NCI-H2029 treated with DMSO at 0.1 percent for 48 hours (cell line): Measurements from ENCODE around the gene MYOCD.

Experiments used
- DNase-seq: peaks from one replicate; lab custom pipeline; 2025; lab: John Stamatoyannopoulos, UW

The MYOCD gene

GRCh38 chr17:12756786-12757185, 91.1 kb downstream of the MYOCD start:
- no peak for DNase-seq

- no peak for DNase-seq
These were observed 93.4 kb downstream of the MYOCD start for GRCh38 chr17:12759090-12759489.

- DNase-seq: no peak
These were observed 99.9 kb downstream of the MYOCD start for GRCh38 chr17:12765548-12765947.

- DNase-seq: no peak
These were observed 102.6 kb downstream of the MYOCD start for GRCh38 chr17:12768255-12768654.

GRCh38 chr17:12769981-12770380, 104.3 kb downstream of the MYOCD start:
- DNase-seq: no peak

GRCh38 chr17:12773153-12773552, 107.5 kb downstream of the MYOCD start:
- DNase-seq: no peak

GRCh38 chr17:12789075-12789480, 123.4 kb downstream of the MYOCD start:
- no peak for DNase-seq

- no peak for DNase-seq
These were observed 124.0 kb downstream of the MYOCD start, which contains the start of gene ARHGAP44 for GRCh38 chr17:12789481-12790248. Gene ARHGAP44 (plus strand): TSS chr17:12789498. CDS start chr17:12789839, 341 bp downstream.

- DNase-seq: no peak
These were observed 124.8 kb downstream of the MYOCD start for GRCh38 chr17:12790249-12791106.

GRCh38 chr17:12794919-12795532, 129.3 kb downstream of the MYOCD start:
- no peak for DNase-seq

GRCh38 chr17:12800855-12801365, 135.2 kb downstream of the MYOCD start:
- DNase-seq: no peak

GRCh38 chr17:12806630-12807029, 140.9 kb downstream of the MYOCD start:
- DNase-seq: no peak

- no peak for DNase-seq
These were observed 143.0 kb downstream of the MYOCD start for GRCh38 chr17:12808723-12809122.

- no peak for DNase-seq
These were observed 147.2 kb downstream of the MYOCD start for GRCh38 chr17:12812877-12813276.

GRCh38 chr17:12813664-12814063, 148.0 kb downstream of the MYOCD start:
- no peak for DNase-seq

- DNase-seq: no peak
These were observed 149.0 kb downstream of the MYOCD start for GRCh38 chr17:12814718-12815117.

- DNase-seq: no peak
These were observed 150.0 kb downstream of the MYOCD start for GRCh38 chr17:12815642-12816141.
